ENCODE data around the gene MYO7B. TPM values are rescaled to one million over a fixed set of nuclear protein-coding genes. Genes with fewer than 3 reads are reported as not detected.
"Not testable (repeated sequence)": the region's sequence is repeated elsewhere in the genome, so short reads cannot be mapped to it uniquely, and the experiment has no call there.

MYO7B gene
- total RNA-seq, 1 experiment from 2014 or later, result 0.05 TPM

GRCh38 chr2:127537644-127538043 lies 2.2 kb downstream of the MYO7B start:
- TF ChIP-seq CTCF (IDR thresholded peaks at IDR 0.05; ENCODE audit: unreplicated experiment), result no peak
- H3K27ac Mint-ChIP-seq (ENCODE audit: unreplicated experiment), result no peak overlapping the region
- no peaks in the 10 kb centered on the region for H3K9me3 Mint-ChIP-seq (ENCODE audit: low read depth, unreplicated experiment)
- H3K27me3 Mint-ChIP-seq (ENCODE audit: unreplicated experiment), result peaks cover 47% of the 10 kb centered on the region
- intact Hi-C loops (cut with micrococcal nuclease; ENCODE audit: unreplicated experiment), result no loop called here
- BruUV-seq (replicated peaks), result no TSS peak
- CTCF ChIA-PET, result interaction anchor here (0.7 kb wide), 1 partner anchor 30 kb away, joined by 3 read pairs; no protein-coding TSS in a partner anchor
- no peak overlapping the region for H3K4me3 Mint-ChIP-seq (ENCODE audit: low read depth, unreplicated experiment)
- DNase-seq, result no peak
- H3K36me3 Mint-ChIP-seq (ENCODE audit: insufficient read depth, unreplicated experiment), result no peaks in the 10 kb centered on the region
- H3K4me1 Mint-ChIP-seq (ENCODE audit: low read depth, unreplicated experiment), result no peaks in the 10 kb centered on the region

GRCh38 chr2:127541809-127542208 lies 6.3 kb downstream of the MYO7B start:
- Mint-ChIP-seq H3K27me3 (ENCODE audit: unreplicated experiment) (peaks cover 55% of the 10 kb centered on the region), H3K4me1 (ENCODE audit: low read depth, unreplicated experiment) (peaks cover 7% of the 10 kb centered on the region), H3K4me3 (ENCODE audit: low read depth, unreplicated experiment) (no peak overlapping the region), H3K27ac (ENCODE audit: unreplicated experiment) (no peak overlapping the region), H3K9me3 (ENCODE audit: low read depth, unreplicated experiment) (peaks cover under 1% of the 10 kb centered on the region), H3K36me3 (ENCODE audit: insufficient read depth, unreplicated experiment) (no peaks in the 10 kb centered on the region)
- no peak for TF ChIP-seq CTCF (IDR thresholded peaks at IDR 0.05; ENCODE audit: unreplicated experiment)
- CTCF ChIA-PET, result interaction anchor here (0.7 kb wide), 1 partner anchor 289 kb away, joined by 3 read pairs; no protein-coding TSS in a partner anchor
- intact Hi-C loops (cut with micrococcal nuclease; ENCODE audit: unreplicated experiment), result no loop called here
- no TSS peak for BruUV-seq (replicated peaks)
- no peak for DNase-seq

GRCh38 chr2:127542231-127542630 lies 6.7 kb downstream of the MYO7B start:
- Mint-ChIP-seq H3K27me3 (ENCODE audit: unreplicated experiment) (peaks cover 55% of the 10 kb centered on the region), H3K27ac (ENCODE audit: unreplicated experiment) (no peak overlapping the region), H3K36me3 (ENCODE audit: insufficient read depth, unreplicated experiment) (no peaks in the 10 kb centered on the region), H3K9me3 (ENCODE audit: low read depth, unreplicated experiment) (peaks cover 4% of the 10 kb centered on the region), H3K4me3 (ENCODE audit: low read depth, unreplicated experiment) (no peak overlapping the region), H3K4me1 (ENCODE audit: low read depth, unreplicated experiment) (peaks cover 7% of the 10 kb centered on the region)
- no TSS peak for BruUV-seq (replicated peaks)
- CTCF ChIA-PET, result interaction anchor here (0.7 kb wide), 1 partner anchor 288 kb away, joined by 3 read pairs; no protein-coding TSS in a partner anchor
- intact Hi-C loops (cut with micrococcal nuclease; ENCODE audit: unreplicated experiment), result no loop called here
- no peak for TF ChIP-seq CTCF (IDR thresholded peaks at IDR 0.05; ENCODE audit: unreplicated experiment)
- no peak for DNase-seq

- H3K27ac Mint-ChIP-seq (ENCODE audit: unreplicated experiment); DNase-seq; H3K9me3 Mint-ChIP-seq (ENCODE audit: low read depth, unreplicated experiment); H3K4me1 Mint-ChIP-seq (ENCODE audit: low read depth, unreplicated experiment); intact Hi-C loops (cut with micrococcal nuclease; ENCODE audit: unreplicated experiment); H3K4me3 Mint-ChIP-seq (ENCODE audit: low read depth, unreplicated experiment); BruUV-seq (replicated peaks); H3K36me3 Mint-ChIP-seq (ENCODE audit: insufficient read depth, unreplicated experiment); CTCF ChIA-PET: not testable (repeated sequence)
- peaks cover 54% of the 10 kb centered on the region for H3K27me3 Mint-ChIP-seq (ENCODE audit: unreplicated experiment)
These were observed 7.6 kb downstream of the MYO7B start for GRCh38 chr2:127543013-127543501.

- Mint-ChIP-seq H3K4me1 (ENCODE audit: low read depth, unreplicated experiment) (peaks cover 16% of the 10 kb centered on the region), H3K4me3 (ENCODE audit: low read depth, unreplicated experiment) (no peak overlapping the region), H3K9me3 (ENCODE audit: low read depth, unreplicated experiment) (peaks cover 4% of the 10 kb centered on the region), H3K36me3 (ENCODE audit: insufficient read depth, unreplicated experiment) (no peaks in the 10 kb centered on the region), H3K27me3 (ENCODE audit: unreplicated experiment) (peaks cover 53% of the 10 kb centered on the region), H3K27ac (ENCODE audit: unreplicated experiment) (no peak overlapping the region)
- TF ChIP-seq CTCF (IDR thresholded peaks at IDR 0.05; ENCODE audit: unreplicated experiment), result no peak
- no peak for DNase-seq
- CTCF ChIA-PET, result interaction anchor here (1.0 kb wide), 1 partner anchor 10 kb away, joined by 5 read pairs; no protein-coding TSS in a partner anchor
- intact Hi-C loops (cut with micrococcal nuclease; ENCODE audit: unreplicated experiment), result no loop called here
- BruUV-seq (replicated peaks), result no TSS peak
These were observed 9.7 kb downstream of the MYO7B start for GRCh38 chr2:127545189-127545588.

All from Calu3 (cell line).